ENCODE results near the gene MLIP. TPM values are rescaled to one million over a fixed set of nuclear protein-coding genes. Genes with fewer than 3 reads are reported as not detected.

MLIP gene
- total and polyA plus RNA-seq, 2 experiments from 2014 or later, result not detected

- no peak overlapping the region for H2AFZ ChIP-seq
- ATAC-seq, result no peak
Observed at GRCh38 chr6:54097753-54098152, 13.5 kb upstream of the MLIP start.

More at GRCh38 chr6:54097753-54098152, 13.5 kb upstream of the MLIP start:
- Histone ChIP-seq H3K27me3 (ENCODE audit: insufficient read depth) (no peaks in the 10 kb centered on the region), H3K79me2 (replicated peaks; ENCODE audit: insufficient read depth) (no peaks in the 10 kb centered on the region), H3K9me2 (ENCODE audit: insufficient read depth) (0 out of 2 replicates have a peak, but pooled peaks cover 4% of the 10 kb centered on the region), H3K4me1 (ENCODE audit: insufficient read depth) (no peaks in the 10 kb centered on the region), H3K4me3 (no peak overlapping the region), H3K4me2 (no peak overlapping the region), H3K36me3 (ENCODE audit: insufficient read depth) (no peaks in the 10 kb centered on the region), H3F3A (replicated peaks; ENCODE audit: low read depth) (no peaks in the 10 kb centered on the region), H3K27ac (ENCODE audit: low read depth) (no peak overlapping the region), H4K20me1 (replicated peaks; ENCODE audit: insufficient read depth) (no peaks in the 10 kb centered on the region)
- Mint-ChIP-seq H3K4me1 (no peaks in the 10 kb centered on the region; the same call in 2 of the 3 replicates), H3K36me3 (ENCODE audit: low read depth) (no peaks in the 10 kb centered on the region), H3K4me3 (no peak overlapping the region), H3K9me3 (no peaks in the 10 kb centered on the region), H3K27ac (no peak overlapping the region), H3K27me3 (ENCODE audit: insufficient read depth, low read depth, poor library complexity) (peaks cover 2% of the 10 kb centered on the region)
- DNase-seq (ENCODE audit: low spot score), result no peak
- TF ChIP-seq ZNF462 (CRISPR knock-in tag; IDR thresholded peaks at IDR 0.05) (no peak), CREB1 (CRISPR knock-in tag; IDR thresholded peaks at IDR 0.05; ENCODE audit: low read depth) (no peak), ZNF331 (CRISPR knock-in tag; IDR thresholded peaks at IDR 0.05; ENCODE audit: low read depth) (no peak), CTCF (conservative IDR thresholded peaks at IDR 0.05; ENCODE audit: low read depth in 2 of 2) (no peak), NANOG (IDR thresholded peaks at IDR 0.05; ENCODE audit: borderline replicate concordance) (no peak)
